ENCODE results near the gene KDM6B.

The KDM6B gene

DNA sequence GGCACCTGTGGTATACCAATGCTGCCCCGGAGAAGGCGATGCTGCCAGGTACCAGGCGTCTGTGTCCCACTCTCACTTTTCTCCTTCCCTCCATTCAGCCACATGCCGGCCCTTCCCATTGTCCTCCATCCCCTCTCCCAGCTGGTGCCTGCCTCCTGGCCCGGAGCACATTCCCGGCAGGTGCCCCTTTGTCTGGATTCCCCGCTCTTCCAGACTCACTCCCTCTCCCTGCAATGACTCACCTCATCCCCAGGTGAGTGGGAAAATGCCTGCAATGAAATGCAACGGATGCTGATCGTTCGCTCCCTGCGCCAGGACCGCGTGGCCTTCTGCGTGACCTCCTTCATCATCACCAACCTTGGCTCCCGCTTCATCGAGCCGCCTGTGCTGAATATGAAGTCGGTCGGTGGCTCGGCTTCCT lies 10.4 kb upstream of the KDM6B start:
- DNase-seq (ENCODE audit: low read depth in 2 of 2) = no peak

DNA sequence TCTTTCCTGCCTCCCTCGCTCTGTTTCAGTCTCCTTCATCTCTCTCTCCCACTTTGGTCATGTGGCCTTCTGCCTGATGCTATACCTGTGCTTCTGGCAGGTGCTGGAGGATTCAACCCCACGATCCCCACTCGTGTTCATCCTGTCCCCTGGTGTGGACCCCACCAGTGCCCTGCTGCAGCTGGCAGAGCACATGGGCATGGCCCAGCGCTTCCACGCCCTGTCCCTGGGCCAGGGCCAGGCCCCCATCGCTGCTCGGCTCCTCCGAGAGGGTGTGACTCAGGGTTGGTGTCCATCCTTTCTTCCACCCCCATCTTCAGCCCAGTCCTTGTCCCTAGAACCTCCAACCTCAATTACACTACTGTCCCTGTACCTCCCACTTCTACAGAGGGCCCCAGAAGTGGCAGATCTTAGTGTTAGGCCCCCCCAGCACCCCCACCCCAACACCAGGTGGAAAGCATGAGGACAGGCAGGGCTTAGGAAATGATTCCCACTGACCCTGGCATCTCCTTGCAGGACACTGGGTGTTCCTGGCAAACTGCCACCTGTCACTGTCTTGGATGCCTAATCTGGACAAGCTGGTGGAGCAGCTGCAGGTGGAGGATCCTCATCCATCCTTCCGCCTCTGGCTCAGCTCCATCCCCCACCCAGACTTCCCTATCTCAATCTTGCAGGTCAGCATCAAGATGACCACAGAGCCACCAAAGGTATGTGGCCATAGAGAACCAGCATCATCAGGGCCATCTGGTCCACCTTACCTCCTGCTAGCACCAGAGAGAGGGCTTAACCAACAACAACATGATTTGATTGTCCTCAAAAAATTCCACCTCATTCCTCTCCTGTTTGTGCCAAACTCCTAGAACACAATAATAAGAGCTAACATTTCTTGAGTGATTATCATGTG lies 9.7 kb upstream of the KDM6B start:
- no peak for DNase-seq (ENCODE audit: low read depth in 2 of 2)

DNA sequence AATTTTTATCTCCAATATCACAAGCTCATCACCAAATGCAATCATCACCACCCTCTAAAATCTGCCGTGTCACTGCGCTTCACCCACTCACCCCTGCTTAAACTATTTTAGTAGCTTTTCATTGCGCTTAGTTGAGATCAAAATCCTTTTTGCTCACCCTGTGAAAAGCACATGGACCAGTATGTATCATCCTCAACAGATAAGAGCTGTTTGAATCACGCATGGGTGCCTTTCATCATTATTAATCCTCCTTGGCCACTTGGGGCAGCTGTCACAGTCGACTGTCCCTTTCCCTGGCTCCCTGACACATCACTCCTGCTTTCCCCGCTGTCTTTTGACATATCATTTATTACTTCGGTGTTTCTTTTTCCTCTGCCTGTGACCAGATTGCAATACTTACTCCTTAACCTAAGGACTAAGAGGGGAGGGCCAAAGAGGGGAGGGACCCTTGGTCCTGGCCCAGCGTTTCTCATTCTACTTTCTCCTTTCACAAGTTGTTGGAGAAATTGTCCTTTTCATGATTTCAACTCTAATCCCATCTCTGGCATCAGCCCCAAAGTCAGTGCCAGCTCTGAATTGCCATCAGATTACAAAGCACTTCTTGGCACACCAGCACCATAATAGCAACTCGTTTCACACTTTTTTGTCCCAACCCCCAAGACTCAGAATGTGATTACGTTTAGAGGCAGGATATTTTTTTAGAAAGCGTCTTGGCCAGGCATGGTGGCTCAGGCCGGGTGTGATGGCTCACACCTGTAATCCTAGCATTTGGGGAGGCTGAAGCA lies 8.6 kb upstream of the KDM6B start:
- DNase-seq (ENCODE audit: low read depth in 2 of 2) = no peak

DNA sequence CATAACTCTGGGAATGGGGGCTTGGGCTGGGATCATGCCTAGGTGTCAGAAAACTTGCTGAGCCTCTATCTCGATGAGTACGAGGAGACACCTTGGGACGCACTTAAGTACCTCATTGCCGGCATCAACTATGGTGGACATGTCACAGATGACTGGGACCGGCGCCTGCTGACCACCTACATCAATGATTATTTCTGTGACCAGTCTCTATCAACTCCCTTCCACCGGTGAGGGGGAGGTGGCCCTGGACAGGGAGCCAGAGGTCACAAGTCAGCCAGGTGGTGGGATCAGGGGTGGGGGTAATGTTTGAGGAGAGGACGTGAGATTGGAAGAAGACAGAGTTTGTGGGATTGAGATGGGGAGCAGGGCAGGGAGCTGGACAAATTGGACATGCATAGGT lies 3.4 kb upstream of the KDM6B start:
- DNase-seq (ENCODE audit: low read depth in 2 of 2) = no peak

DNA sequence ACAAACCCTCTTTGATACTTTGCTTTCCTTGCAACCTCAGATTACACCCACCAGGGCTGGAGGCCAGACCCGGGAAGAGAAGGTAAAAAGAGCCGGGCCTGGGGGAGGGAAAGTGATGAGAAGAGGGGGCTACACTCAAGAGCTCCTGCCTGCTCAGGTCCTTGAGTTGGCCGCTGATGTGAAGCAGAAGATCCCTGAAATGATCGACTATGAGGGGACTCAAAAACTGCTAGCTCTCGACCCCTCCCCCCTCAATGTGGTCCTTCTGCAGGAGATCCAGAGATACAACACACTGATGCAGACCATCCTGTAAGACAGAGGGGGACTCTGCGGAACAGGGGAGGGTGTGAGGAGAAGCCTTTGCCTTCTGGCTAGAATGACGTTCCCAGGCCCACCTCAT lies 2.8 kb upstream of the KDM6B start:
- DNase-seq (ENCODE audit: low read depth in 2 of 2) = no peak

DNA sequence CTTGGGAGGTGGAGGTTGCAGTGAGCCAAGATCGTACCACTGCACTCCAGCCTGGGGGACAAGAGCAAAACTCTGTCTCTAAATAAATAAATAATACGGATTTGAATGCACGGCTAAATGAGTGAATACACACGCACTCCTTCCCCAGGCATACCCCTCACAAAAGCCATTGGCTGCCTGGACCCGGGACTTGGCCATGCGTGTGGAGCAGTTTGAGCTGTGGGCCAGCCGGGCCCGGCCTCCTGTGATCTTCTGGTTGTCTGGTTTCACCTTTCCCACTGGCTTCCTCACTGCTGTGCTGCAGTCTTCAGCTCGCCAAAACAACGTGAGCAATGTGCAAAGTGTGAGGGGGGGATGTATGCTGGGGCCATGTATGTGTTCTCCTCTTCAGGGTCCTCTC lies 1.6 kb upstream of the KDM6B start:
- no peak for DNase-seq (ENCODE audit: low read depth in 2 of 2)

DNA sequence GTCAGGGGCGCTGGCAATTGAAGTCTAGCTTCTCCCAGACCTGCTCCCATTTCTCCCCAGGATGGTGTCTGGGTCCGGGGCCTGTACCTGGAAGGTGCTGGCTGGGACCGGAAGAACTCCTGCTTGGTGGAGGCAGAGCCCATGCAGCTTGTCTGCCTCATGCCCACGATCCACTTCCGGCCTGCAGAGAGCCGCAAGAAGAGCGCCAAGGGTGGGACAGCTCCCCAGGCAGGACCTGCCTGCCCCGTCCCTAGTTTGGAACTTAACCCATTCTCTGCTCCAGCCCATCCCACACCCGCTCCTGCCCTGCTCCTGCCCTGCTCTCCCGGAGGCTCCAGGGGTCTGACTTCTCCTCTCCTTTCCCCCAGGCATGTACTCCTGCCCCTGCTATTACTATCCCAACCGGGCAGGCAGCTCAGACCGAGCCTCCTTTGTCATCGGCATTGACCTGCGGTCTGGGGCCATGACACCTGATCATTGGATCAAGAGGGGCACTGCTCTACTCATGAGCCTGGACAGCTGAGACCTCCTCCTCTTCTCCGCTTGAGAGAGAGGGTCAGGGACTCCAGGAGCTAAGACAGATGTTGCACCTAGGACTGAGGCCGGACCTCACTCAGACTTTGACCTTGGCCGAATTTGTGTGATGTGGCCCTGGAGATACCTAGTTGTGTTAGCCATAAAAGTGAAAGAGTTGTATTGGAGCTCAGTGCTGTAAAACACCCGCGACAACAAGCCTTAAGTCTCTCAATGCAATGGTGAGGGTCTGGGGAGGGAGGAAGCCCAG lies 814 bp upstream of the KDM6B start:
- DNase-seq (ENCODE audit: low read depth in 2 of 2) = no peak

DNA sequence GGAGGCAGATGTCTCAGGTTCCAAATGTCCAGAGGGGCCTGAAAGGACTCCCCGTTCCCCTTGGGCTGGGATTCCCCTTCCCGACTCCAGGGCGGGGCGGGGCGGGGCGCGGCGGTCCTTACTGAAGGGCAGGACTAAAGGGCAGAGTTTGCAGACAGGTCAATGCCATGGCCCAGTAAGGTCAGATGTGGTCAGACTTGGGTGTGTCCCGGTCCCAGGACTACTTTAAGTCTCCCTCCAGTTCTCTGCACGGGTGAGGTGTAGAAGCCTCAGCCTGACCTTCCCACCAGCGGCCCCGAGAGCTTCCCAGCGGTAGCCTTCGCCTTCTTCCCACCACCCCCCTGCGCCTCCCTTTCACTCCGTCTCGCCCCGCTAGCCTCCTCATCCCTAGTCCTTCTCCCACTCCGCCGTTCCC lies 532 bp downstream of the KDM6B start:
- no peak for DNase-seq (ENCODE audit: low read depth in 2 of 2)

DNA sequence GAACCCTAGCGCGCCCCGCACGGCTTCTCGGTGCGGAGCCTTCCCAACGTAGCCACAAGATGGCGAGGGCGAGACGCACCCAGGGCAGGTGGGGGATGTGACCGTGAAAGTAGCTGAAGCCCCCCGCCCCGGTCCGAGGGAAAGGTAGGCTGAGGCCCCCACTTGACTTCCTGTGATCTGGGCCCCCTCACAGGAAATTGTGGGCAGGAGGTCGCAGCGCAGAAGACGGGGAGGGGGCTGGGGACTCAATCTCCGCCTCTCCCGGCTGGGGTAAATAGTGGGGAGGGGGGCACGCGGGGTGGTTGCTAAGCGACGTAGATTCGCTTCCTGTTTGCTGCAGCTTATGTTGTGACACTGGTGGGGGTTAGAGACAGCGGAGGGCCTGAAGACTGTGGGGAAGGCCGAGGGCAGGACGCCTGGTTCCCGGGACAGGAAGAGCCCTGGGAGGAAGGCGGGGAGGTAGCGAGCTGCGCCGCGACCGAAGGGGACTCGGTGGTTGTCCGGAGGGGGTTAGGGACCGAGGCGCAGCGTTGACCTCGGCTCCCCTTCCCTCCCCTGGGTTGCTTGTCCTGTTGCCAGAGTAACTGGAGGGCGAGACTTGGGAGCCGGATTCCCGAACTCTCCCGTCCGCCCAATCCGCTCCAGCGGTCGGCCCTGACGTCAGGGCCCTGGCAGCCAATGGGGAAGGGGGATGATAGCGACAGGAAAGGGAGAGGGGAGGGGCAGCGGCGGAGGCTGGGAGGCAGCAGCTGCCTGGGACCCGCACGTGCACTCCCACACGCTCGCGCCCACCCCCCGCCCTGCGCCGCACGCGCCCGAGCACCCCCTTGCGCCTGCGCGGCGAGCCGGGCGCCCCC lies 1.2 kb downstream of the KDM6B start:
- DNase-seq (ENCODE audit: low read depth in 2 of 2) = peak; percentile 81 to 83

DNA sequence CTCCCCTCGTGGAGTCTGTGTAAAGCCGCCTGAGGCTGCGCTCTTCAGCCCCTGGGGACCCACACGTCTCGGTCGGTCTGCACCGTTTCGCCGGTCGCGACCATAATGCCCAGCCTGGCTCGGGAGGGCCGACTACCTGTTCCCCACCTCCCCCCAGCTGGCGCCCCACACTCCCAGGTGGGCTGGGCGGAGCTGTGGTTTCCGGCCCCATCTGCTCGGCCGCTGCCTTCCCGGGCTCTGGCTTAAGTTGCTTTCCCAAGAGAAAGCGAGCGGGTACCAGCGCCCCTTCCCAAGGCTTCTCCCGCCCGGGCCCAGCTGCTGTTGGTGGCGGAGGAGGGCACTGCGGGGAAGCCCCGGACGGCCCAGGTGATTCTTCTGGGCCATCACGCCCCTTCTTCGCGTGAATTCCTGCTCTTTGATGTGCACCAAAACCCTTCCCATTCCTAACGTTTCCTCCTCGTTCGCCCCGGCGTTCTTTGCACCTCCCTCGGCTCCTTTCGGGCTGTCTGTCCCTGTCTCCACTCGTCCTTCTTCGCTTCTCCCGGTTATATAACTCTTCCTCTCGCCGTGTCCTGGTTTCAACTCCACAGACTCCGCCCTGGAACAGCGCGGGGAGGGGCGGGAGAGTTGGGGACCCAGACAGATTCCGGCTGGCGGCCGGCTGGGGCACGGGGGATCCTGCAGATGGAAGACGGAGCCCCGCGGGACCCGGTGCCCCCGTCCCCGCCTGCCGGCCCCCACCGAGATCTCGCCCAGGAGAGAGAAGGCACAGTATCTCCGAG lies 2.0 kb downstream of the KDM6B start:
- no peak for DNase-seq (ENCODE audit: low read depth in 2 of 2)

DNA sequence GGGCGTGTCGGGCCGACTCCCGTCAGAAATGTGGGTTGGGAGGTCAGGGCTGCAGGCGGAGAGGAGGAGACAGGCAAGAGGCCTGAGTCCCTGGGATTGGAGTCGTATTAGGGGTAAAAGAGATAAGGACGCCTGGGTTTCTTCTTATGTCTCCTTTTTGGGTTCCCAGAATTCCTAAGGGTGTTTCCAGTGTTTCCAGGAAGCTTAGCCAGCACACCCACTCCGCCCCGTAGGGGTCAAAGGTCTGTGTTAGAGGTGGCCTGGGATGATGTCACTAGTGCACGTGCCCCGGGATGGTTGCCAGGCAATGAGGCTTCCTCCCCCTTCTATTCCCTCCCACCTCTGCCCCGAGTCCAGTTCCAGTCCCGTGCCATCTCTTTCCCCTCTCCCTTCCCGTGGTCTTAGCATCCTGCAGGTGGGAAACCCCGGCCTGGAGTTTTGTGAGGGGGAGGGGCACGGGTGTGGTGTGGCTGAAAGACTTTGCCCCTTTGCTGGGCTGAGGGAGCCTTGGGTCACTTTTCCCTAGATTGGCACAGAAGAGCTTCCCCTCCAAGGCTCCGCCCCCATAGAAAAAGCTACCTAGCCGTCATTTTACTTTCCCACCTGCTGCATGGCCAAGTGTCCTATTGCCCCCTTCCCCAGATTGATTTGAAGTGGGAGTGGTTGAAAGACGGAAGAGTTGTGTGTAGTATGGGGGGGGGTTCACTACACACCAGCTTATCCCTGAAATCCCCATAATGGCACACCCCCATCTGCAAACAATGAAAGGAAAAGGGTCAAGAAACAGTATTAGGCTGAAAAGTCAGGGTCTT lies 2.8 kb downstream of the KDM6B start:
- DNase-seq (ENCODE audit: low read depth in 2 of 2) = no peak

DNA sequence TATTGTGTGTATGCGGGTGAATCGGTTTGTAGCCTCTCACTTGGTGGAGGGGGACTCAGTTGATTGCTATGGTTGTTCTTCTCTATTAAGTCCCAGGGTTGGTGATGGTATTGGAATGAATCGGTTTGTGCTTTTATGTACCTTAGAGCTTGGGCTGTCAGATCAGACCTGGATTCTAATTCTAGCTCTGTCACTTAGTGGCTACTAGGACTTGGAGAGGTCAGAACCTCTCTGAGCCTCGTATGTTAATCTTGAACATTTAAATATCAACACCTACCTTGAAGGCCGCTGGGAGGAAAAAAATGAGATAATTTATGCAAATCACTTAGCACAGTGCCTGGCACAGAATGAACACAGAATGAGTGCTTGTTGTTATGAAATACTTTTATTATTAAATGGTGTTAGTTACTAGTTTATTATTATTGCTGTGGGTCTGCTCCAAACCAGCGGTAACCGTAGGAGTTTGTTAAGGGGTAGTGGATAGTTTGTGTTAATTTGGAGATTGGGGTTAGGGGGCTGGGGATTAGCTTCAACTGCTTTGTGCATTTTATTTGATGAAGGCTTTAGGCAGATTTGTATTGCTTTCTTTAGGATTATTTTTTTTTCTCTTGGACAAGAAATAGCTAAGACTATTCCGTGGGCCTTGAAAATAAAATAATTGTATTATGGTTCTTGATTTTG lies 3.5 kb downstream of the KDM6B start:
- no peak for DNase-seq (ENCODE audit: low read depth in 2 of 2)

DNA sequence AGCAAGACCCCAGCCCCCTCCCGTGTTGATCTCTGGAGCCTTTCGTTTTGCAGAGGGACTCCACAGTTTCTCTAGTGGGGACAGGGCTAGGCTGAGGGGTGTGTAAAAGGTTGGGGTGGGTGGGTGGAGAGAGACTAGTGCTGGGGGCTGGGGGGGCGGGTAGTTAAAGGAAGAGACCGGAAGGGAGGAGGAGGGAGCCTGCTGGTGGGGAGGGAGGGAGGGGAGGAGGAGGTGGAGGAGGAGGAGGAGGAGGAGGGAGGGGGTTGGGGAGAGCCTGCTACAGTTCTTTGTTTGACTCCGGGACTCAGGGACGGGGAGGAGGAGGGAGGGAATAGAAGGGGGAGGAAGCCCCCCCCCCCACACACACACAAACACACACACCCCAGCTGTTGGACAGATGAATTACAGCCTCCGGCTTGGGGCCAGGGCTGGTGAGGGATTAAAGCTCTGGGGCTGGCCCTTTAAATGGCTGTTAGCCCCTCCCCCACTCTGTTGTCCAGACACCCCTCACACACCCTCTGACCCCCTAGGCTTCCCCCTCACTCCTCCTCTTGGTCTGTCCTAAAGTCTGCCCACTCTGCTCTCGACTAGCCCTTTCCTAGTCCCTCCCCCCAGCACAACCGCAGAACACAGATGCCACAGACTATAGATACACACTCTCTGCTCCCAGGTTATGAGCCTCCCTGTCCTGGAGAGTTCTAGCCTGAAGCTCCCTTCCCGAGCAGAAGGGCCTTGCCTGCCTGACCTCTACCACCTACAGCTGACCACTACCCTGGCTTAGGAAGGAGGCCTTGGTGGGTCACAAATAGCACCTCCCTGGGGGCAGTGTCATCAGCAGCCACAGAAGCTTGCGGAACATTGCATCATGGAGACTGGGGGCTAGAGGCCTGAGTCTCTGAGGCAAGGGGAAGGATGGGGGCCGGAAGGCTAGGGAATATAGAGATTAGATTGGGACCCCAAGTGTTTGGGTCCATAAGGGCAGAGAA lies 4.4 kb downstream of the KDM6B start:
- no peak for DNase-seq (ENCODE audit: low read depth in 2 of 2)

DNA sequence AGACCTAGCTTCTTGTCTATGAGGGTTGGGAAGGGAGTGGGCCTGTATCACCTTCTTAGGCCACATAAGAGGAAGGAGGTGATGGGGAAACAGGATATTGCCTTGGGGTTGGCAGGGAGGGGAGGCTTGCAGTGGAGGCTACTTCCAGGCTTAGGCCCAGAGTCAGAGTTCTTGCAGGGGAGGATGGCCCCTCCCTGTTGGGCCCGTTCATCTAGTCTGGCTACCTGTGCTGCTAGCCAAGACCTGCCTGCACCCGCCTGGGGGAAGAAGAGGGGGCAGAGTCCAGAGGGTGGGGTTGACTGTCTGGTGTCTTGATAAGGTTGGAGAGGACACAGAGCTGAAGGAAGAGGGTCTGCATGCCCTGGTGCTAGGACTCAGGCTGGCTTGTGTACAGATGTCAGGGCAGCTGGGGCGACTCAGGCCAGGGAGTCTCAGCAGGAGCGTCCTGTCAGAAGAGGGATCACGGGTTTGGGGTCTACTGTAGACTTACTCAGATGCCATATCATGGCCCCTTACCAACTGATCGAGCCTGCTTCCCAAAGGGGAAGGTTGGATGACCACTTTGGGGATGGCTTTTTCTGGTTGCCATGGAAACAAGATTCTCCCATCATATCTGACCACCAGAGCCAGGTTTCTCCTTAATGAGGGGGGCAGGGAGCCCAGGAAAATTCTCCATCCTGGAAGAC lies 5.3 kb downstream of the KDM6B start:
- DNase-seq (ENCODE audit: low read depth in 2 of 2) = no peak

DNA sequence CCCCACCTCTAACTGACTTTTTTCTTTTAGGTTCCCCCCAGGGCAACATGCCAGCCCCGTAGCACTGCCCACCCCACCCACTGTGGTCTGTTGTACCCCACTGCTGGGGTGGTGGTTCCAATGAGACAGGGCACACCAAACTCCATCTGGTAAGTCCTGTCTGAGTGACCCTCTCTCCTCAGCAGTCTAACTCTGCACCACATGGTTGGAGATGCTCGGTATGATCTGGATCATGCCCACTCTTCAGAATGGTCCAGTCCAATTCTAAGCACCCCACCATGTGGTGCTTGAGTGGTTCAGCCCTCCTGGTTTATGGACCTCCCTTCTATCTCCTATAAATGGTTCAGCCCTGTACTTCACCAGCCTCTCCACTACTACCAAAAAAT lies 5.9 kb downstream of the KDM6B start:
- DNase-seq (ENCODE audit: low read depth in 2 of 2) = no peak

DNA sequence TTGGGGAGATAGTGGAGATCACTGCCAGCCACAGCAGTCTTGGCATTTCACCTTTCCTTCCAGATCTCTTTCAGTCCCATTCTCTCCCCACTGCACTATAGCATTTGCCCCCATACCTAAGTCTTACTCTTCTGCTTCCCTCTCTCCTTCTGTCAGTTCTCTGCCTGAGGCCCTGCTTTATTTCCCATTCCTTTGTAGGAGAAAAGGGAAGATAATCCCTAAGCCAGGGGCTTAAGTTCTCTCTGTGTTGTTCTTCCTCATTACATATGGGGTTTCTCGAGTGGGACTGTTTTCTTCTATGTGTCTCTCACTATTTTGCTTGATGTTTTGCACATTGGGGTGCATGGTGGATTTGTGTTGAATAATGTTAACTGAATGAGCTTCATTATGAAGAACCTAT lies 6.4 kb downstream of the KDM6B start:
- no peak for DNase-seq (ENCODE audit: low read depth in 2 of 2)

DNA sequence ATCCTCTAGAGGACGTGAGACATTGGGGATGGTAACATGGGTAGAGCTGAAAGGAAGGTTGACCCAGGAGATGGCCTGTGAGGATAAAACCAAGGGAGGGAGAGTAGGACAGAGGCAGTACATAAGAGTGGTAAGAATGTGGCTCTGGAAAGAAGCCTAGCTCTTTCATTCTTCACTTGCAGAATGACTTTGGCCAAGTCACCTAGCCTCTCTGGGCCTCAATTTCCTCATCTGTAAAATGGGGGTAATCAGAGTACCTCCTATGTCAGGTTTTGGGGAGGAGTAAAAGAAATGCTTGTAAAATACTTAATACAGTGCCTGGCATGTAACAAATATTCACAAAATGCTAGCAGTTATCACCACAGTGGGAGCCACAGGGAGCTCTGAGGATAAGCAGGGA lies 6.9 kb downstream of the KDM6B start:
- DNase-seq (ENCODE audit: low read depth in 2 of 2) = no peak
